ENCODE measurements around the gene ELMOD1.

The ELMOD1 gene

DNA sequence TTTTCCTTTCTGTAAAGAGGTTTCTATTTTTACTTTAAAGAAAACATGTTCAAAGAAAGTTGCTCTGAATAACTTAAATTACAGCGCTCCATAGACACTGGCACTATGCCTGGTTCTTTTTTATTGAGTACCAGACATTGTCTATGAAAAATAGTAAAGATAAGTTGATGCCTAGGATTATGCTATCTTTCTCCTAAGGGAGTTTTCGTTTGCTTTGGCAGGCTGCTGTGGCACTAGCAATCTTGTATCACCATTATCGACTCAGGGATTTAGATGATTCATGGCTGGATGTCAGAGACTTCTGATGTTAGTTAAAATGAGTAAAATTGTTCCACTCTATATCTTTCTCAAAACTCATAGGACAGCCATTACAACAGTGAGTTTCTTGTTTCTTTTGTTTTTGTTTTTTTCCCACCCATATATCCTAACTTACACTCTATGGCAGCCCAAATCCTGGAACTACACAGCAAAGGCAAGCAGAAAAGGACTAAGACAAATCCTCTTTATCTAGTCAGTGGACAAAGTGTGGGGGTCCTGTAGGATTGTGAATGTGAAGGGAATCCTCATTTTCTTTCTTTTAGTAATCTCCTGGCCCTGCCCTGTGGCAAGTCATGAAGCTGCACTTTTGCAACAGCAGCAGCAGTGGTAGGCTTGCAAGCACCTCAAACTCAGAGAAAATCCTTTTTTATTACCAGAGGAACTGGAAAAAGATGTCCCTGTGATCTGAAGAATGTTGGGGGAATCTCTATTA is 100.2 kb downstream of the ELMOD1 start:
- peak; percentile 77 for DNase-seq

DNA sequence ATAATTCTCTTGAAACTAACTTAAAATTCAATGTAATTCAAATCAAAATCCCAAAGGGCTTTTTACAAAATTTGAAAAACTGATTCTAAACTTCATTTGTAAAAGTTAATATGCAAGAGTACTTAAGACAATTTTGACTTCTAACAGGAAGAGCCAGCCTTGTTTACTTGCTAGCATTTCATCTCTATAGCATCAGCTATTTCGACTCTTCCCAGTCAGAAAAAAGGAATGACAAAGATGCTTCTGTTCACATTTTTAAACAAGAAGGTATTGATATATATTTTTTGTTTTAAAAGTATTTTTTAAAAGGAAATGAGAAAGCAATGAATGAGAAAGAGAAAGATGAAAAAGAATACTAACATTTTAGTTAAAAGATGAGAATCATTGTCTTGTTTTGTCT is 104.5 kb downstream of the ELMOD1 start:
- peak; percentile 48 for DNase-seq

DNA sequence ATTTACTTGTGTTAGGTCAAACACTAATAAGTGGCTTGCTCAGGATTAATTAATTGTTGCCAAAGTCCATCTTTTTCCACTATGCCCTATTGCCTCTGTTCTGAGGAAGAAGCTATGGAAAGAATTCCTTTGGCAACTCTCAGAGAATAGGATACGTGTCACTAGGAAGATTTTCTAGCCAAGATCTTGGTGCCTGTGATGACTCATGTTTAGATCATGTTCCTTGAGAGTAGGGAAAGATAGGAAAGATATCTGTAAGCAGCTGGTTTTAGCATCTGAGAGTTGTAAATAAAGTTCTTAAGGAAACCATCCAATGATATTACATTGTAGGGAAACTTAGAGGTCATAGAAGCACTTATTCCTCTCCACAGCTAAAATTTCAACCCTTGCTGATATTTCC is 105.2 kb downstream of the ELMOD1 start:
- peak; percentile 95 for DNase-seq

DNA sequence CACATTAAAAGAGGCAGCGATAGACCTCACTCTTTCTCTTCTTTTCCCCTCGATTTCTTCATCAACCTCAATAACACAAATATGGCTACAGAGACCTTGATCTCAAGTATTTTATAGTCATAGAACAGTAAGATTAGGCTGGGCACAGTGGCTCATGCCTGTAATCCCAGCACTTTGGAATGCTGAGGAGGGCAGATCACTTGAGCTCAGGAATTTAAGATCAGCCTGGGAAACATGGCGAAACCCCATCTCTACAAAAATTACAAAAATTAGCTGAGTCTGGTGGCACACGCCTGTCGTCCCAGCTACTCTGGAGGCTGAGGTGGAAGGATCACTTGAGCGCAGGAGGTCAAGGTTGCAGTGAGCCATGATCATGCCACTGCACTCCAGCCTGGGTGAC is 106.3 kb downstream of the ELMOD1 start:
- DNase-seq: no peak

DNA sequence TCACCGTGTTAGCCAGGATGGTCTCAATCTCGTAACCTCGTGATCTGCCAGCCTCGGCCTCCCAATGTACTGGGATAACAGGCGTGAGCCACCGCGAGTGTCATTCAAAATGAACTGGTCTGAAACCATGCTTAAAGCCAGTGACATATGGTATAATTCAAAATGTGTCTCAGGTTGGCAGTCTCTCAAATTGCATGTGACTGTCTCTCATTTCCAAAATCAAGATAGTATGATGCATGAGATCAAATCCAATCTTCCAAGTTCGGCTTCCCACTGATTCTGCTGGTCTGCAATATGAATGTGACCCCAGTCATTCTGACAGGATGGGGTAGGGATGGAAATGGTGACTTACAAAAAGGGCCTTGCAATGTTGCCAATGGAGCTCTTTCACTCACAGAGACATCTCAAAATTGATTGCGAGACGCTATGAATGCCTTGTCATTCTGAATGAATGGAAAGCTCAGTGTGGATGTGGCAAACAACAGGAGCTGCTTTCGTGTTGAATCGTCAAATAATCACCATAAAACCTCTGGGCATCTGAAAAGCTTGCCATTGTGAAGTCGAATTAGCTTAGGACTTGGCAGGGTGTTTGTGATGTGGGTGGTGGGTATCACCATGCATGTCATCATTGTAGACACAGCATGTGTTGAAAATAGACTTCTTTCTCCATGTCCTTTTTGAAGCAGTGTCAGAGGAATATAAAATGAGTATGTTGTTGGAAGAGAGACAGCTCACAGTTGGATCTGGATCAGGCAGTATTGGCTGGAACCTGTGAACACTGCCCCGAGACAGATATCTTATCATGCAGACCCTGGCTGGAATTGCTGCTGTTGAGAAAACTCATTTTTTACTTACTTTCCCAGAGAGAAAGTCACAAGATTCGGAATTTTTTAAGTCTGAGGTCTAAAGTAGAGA is 108.7 kb downstream of the ELMOD1 start:
- DNase-seq: no peak

DNA sequence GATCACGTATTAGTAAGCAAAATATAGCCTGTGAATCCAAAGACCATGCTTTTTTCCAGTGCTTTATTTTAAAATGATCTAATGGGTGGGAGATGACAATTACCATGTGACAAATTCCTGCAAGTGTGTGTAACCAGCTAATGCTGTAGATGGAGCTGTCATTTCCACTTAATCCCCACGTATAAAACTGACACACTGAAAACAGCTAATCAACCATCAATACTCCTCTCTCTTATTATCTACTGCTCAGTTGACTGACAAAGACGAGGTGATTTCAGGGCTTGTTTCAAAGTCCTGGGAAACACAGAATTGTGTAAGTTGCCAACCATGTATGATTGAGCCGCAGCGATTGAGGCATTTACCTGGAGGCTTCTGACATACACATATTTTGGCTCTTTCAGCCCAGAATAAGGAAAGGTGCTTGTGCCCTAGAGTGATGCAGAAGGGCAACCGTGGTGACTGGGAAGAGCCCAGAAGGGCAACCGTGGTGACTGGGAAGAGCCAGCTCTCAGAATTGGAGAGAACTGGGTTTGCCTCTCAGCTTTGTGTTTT is 111.2 kb downstream of the ELMOD1 start:
- no peak for DNase-seq

DNA sequence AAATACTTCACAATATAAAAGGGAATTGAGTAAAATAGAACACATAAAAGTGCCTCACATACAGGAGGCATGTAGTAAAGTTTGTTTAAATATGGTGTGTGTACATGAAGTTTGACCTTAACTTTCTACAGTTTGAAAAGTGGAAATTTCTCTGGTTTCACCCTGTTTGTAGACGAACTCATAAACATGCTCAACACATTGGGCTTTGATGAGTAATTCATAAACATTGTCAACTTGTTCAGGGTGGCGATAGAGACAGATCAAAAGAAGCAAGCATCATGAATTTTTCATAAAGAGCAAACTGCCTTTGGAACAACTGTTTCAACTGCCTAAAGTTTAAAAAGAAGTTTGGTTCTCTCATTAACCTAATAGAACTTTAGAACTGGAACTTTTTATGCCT is 111.8 kb downstream of the ELMOD1 start:
- DNase-seq: no peak

DNA sequence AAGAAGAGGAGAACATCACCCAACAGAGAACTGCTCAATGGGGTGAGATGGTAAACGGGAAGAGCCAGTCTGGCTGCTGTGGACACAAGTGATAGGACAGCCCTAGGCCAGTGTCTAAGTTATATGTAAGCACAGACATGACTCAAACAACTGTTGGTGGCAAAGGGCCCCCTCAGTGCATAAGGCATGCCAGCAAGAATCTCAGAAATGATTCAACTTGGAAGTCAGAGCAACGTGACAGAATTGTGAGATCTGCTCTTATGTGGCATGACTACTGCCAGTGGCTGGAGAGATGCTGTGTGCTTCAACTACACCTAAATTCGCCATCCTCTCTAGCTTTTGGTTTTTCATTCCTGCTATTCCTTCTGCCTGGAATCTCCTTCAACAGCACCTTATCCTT is 113.5 kb downstream of the ELMOD1 start:
- DNase-seq: peak; percentile 29

DNA sequence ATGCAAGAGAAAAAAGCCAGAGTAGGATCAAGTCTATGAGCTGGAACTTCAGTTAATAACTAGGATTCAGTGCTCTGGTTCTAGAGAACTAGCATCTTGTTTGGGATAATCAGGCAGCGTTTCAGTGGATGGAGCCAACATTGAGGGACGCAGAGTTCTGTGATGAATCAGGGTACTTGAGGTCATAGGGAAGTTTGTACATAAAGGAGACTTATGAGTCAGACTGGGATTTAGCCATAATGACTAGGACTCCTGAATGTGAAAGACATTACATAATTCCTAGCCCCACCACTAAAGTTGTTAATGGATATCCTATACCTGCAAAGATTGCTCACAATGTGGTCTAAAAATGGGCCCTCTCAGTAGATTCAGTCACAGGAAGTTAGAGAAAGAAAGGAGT is 114.1 kb downstream of the ELMOD1 start:
- DNase-seq: peak; percentile 90

DNA sequence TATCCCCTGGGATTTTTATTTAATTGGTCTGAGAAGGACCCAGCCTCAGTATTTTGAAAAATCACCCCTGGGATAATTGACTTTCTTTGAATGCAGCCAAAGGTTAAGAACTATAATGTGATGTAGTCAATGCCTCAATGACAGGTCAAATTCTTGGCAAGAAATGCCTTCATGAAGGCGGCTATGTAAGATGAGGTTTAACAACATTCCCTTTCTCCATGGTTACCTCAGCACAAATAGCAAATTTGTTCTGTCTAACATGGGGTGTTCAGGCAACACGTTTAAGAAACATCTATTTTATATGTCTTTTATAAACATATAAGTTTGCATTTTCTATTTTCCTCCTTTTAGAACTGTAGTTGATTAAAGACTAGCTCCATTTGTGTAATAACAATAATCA is 115.6 kb downstream of the ELMOD1 start:
- DNase-seq: peak; percentile 20

DNA sequence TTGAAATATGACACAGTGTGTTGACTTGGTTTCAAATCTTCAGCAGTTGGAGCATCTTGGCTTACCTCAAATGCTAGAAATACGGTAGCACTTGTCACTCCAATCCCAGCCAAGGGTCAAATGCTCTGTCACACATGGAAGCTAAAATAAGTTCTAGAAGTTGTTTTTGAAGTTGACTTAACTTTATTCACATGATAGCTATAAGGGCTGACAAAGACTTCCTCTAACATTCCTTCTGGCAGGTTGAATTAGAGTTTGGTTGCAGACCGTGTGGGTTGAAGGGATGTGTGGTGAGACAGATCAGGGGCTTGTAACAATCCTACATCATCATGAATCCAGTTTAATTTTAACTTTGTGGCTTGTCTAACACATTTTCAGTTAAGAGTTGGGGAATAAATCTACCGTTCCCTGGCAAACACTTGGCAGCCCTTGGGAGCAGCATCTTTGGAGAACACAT is 116.3 kb downstream of the ELMOD1 start:
- no peak for DNase-seq

DNA sequence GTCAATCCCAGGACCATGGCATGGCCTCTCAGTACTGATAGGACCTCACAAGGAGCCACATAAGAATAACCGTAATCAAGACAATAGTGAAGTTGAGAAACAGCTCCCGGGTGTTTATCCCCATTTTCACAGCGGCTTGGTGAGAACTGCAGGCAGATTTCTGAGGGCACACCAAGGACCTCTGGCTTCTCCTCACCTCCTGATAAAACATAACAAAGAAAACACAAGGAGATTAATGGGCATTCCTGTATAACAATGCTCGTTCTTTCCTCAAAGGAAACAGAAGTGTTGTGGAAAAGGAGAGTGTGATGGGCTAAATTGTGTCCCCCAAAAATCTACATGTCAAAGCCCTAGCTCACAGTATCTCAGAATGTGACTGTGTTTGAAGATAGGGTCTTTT is 116.9 kb downstream of the ELMOD1 start:
- DNase-seq: no peak

DNA sequence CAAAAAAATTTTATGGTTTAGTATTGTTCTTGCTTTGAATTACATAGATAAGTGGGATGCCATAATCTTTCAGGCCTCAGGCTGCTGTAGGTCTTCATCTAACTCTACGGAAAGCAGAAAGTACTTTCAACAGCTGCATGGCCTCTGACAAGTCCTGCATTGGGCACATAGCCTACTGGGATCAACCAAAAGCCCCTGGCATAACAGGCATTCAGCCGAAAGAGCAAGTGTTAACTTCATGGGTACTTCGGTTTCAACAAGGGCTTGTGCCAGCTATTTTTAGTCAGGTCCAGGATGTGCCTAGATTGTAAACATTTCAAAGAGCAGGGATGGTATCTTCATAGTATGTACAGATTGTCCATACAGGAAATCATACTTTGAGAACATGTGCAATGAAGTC is 117.8 kb downstream of the ELMOD1 start:
- no peak for DNase-seq

DNA sequence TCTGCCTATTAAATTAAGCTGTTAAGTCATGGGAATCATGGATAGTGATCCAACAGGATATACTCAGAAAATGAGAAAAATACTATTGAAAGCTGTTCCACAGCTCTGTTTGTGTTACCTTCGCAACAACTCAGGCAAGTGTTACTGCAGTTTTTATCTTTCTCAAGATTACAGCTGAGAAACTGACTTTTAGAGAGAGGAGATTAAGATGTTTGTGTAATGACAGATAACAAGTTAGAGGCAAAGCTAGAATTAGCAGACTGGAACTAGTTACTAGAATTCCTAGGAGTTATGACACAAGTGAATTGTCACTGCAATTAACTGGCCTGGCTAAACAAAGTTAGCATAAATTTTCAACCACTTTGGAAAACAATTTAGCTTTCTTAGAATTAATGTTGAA is 119.4 kb downstream of the ELMOD1 start:
- no peak for DNase-seq

DNA sequence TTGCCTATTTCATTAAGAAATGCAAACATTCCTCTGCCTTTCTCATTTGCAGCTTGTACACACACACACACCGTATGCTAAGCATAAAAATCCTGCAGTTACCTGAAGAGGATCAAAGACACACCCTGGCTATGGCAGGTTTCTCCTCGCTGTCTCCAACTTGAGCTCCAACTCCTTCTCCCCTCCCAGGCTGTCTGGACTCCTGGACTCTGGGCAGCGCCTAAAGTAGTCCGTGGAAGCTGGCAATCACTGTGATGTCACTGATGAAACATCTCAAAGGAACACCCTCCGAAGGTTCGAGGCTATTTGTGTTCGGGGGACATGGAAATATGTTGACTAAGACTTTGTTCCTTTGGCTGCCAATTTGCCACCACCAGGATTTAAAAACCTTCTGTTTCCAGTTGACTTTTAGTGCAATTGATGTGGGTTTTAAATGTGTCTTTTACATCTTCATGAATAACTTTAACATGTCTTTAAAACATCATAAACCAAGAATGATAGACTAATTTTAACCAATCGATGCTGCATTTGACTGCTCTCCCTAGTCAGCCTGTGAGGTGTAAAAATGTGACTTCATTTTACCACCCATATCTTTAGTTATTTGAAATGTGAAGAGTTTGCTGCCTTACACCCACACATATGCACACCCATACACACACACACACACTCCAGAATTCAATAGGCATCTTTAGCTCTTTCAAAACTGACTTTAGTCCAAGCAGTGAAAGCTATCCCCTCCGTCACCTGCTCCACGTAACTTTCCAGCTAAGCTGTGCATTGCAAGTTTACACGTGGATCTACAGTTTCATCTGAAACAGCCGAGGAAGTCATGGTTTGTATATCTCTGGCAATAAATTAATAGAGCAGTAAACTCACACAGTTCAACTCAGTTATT is 121.2 kb downstream of the ELMOD1 start, which contains the start of gene SLN:
SLN (minus strand) TSS at position 196 of the 895 bp plus-strand sequence.
- no peak for DNase-seq

DNA sequence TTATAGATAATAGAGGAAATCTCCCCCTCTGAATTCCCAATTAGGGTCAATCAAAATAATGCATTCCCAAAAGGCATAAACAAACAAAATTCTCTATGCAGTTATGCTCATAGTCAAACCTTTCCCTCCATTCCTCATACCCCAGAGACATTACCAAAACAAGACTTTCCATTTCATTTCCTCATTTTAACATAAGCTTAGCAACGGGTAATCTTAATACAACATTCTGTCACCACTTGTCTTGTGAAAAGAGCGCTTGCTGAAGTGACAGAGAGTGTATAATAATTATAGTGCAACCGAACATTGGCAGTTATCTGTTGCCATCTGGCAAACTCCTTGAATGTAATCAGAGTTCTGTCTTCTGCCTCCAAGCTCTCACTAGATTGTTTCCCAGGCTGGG is 122.1 kb downstream of the ELMOD1 start:
- DNase-seq: no peak
